Coronary artery (tissue), 2 donors: ENCODE results near the gene CLDN24.

Source experiments
- DNase-seq: peaks from one replicate; pipeline ENCODE4 v3.0.0-alpha.2; 2017; ENCODE audit warnings: low spot score
- H3K27ac ChIP-seq, 2 donors: fragments of 200-600 bp; sonication (generic); one replicate each; pipeline ENCODE4 v1.5.1; 2016 to 2019
- H3K4me3 ChIP-seq: fragments of 200-600 bp; sonication (generic); 2 replicates; pipeline ENCODE4 v1.5.1; 2016; ENCODE audit warnings: mild to moderate bottlenecking, moderate library complexity
- CTCF ChIP-seq: fragments of 200-600 bp; sonication (generic); IDR thresholded peaks from one replicate; pipeline ENCODE4 v1.5.1; 2019; ENCODE audit warnings: antibody characterized with exemption

Gene CLDN24

GRCh38 chr4:183347566-183347965 lies 25.3 kb upstream of the CLDN24 start:
- TF ChIP-seq CTCF, result no peak
- no peak for DNase-seq
- Histone ChIP-seq H3K4me3 (no peak overlapping the region), H3K27ac (no peak overlapping the region)

GRCh38 chr4:183347146-183347545 lies 24.9 kb upstream of the CLDN24 start:
- DNase-seq, result peak; percentile 41
- no peak for TF ChIP-seq CTCF
- Histone ChIP-seq H3K27ac (no peak overlapping the region), H3K4me3 (no peak overlapping the region)

GRCh38 chr4:183345261-183345660 lies 23.0 kb upstream of the CLDN24 start:
- Histone ChIP-seq H3K27ac (no peak overlapping the region), H3K4me3 (no peak overlapping the region)
- TF ChIP-seq CTCF, result no peak
- peak; percentile 53 for DNase-seq

GRCh38 chr4:183344523-183345255 lies 22.5 kb upstream of the CLDN24 start:
- TF ChIP-seq CTCF, result no peak
- H3K27ac ChIP-seq, result no peak overlapping the region
- DNase-seq, result peak; percentile 62
- no peak overlapping the region for H3K4me3 ChIP-seq

- TF ChIP-seq CTCF, result no peak
- H3K27ac ChIP-seq, result no peak overlapping the region
- no peak overlapping the region for H3K4me3 ChIP-seq
- DNase-seq, result peak; percentile 35
Observed at GRCh38 chr4:183343730-183344129, 21.5 kb upstream of the CLDN24 start.

- no peak for TF ChIP-seq CTCF
- peak; percentile 65 for DNase-seq
- Histone ChIP-seq H3K27ac (no peak overlapping the region), H3K4me3 (no peak overlapping the region)
Observed at GRCh38 chr4:183342541-183343533, 20.6 kb upstream of the CLDN24 start.
